PC-3 (cell line): Measurements from ENCODE around the gene SEMA4A. TPM values are rescaled to one million over a fixed set of nuclear protein-coding genes. Genes with fewer than 3 reads are reported as not detected.
A peak's percentile ranks its signal among the peaks of the same experiment; 100 is the strongest.

Experiments used
- ATAC-seq: fragments of 200-7000 bp; cut with Tn5 transposase; 2 replicates; pipeline ENCODE4 v1.9.1; 2020; ENCODE audit warnings: mild to moderate bottlenecking, moderate library complexity
- BruUV-seq: library from RNA; stranded (reverse); fragments of 400-500 nt; replicated peaks from 2 replicates; lab custom pipeline; 2021; lab: Mats Ljungman, UMichigan
- CTCF ChIA-PET: fragments of 300-600 bp; sonication (Branson Sonifier 250); formaldehyde crosslinking; loops from one replicate; lab custom pipeline; 2022; ENCODE audit warnings: antibody characterized with exemption; lab: Charles Lee
- POLR2A ChIA-PET: fragments of 300-600 bp; sonication (Branson Sonifier 250); formaldehyde crosslinking; loops from one replicate; lab custom pipeline; 2022; ENCODE audit warnings: antibody characterized with exemption; ENCODE audit not compliant: unreplicated experiment; lab: Charles Lee
- DNase-seq: peaks from one replicate; pipeline ENCODE4 v3.0.0-alpha.2; 2015
- H2AFZ ChIP-seq: fragments of 300-600 bp; sonication (generic); 2 replicates; pipeline ENCODE4 v1.6.0; 2016; ENCODE audit warnings: antibody characterized with exemption, low read length
- H3F3A ChIP-seq: fragments of 300-600 bp; sonication (generic); one replicate; pipeline ENCODE4 v1.6.0; 2017; ENCODE audit warnings: antibody characterized with exemption, low read length, control low read depth, mild to moderate bottlenecking; ENCODE audit not compliant: unreplicated experiment
- H3K27ac ChIP-seq: fragments of 300-600 bp; sonication (generic); 2 replicates; pipeline ENCODE4 v1.5.1; 2016; ENCODE audit warnings: mild to moderate bottlenecking, low read length
- H3K27me3 ChIP-seq: fragments of 300-600 bp; sonication (generic); 2 replicates; pipeline ENCODE4 v1.6.1; 2016; ENCODE audit warnings: low read length, mixed read lengths
- H3K36me3 ChIP-seq: fragments of 300-600 bp; sonication (generic); 2 replicates; pipeline ENCODE4 v1.6.1; 2016; ENCODE audit warnings: low read depth, mixed run types, low read length, mixed read lengths
- H3K4me1 ChIP-seq: fragments of 300-600 bp; sonication (generic); 2 replicates; pipeline ENCODE4 v1.5.1; 2016; ENCODE audit warnings: low read length; ENCODE audit not compliant: insufficient read depth
- H3K4me2 ChIP-seq: fragments of 300-600 bp; sonication (generic); 2 replicates; pipeline ENCODE4 v1.6.0; 2016; ENCODE audit warnings: low read length
- H3K4me3 ChIP-seq: fragments of 300-600 bp; sonication (generic); 2 replicates; pipeline ENCODE4 v1.5.1; 2016; ENCODE audit warnings: mild to moderate bottlenecking, low read length, mixed read lengths
- H3K79me2 ChIP-seq: fragments of 300-600 bp; sonication (generic); 2 replicates; pipeline ENCODE4 v1.6.1; 2017; ENCODE audit warnings: low read length, mixed read lengths
- H3K9ac ChIP-seq: fragments of 300-600 bp; sonication (generic); 2 replicates; pipeline ENCODE4 v1.6.0; 2016; ENCODE audit warnings: mild to moderate bottlenecking, low read length
- H3K9me2 ChIP-seq: fragments of 300-600 bp; sonication (generic); replicated peaks from 2 replicates; pipeline ENCODE4 v1.6.1; 2016; ENCODE audit warnings: mixed run types, low read length, mixed read lengths
- H3K9me3 ChIP-seq: fragments of 300-600 bp; sonication (generic); 2 replicates; pipeline ENCODE4 v1.6.1; 2016; ENCODE audit warnings: low read length, mixed read lengths
- H4K20me1 ChIP-seq: fragments of 300-600 bp; sonication (generic); 2 replicates; pipeline ENCODE4 v1.6.1; 2016; ENCODE audit warnings: low read length, mixed read lengths
- CTCF ChIP-seq: fragments of 300-600 bp; sonication (generic); conservative IDR thresholded peaks from 2 replicates; pipeline ENCODE4 v1.5.1; 2017; ENCODE audit warnings: antibody characterized with exemption, low read depth, mild to moderate bottlenecking, low read length
- EZH2 ChIP-seq: fragments of 300-600 bp; sonication (generic); IDR thresholded peaks from one replicate; pipeline ENCODE4 v1.6.1; 2017; ENCODE audit warnings: antibody characterized with exemption, mild to moderate bottlenecking, low read length; ENCODE audit not compliant: unreplicated experiment
- EZH2phosphoT487 ChIP-seq: fragments of 300-600 bp; sonication (generic); IDR thresholded peaks from 2 replicates; pipeline ENCODE4 v1.6.1; 2018; ENCODE audit warnings: mild to moderate bottlenecking, antibody characterized with exemption, low read length, borderline replicate concordance
- intact Hi-C: fragments of 100-400 bp; cut with micrococcal nuclease; formaldehyde crosslinking; loops from 2 replicates; pipeline ENCODE4 v1.9.0; 2023
- total RNA-seq: library from RNA; depleted of rRNA; stranded (reverse); fragments of >200 nt; gene quantifications from 2 replicates; pipeline ENCODE4 v1.2.3, GENCODE V29; 2014

Gene SEMA4A
- total RNA-seq, 1 experiment from 2014 or later, result 5.8 TPM

GRCh38 chr1:156104861-156105832, 48.2 kb upstream of the SEMA4A start:
- Histone ChIP-seq H3K4me3 (no peak overlapping the region), H3K9me2 (no peaks in the 10 kb centered on the region), H3K4me1 (peaks cover 71% of the 10 kb centered on the region), H3K4me2 (peak overlapping the region; percentile 67), H4K20me1 (no peaks in the 10 kb centered on the region), H3K9me3 (no peaks in the 10 kb centered on the region), H3F3A (no peaks in the 10 kb centered on the region), H3K27ac (peak overlapping the region; percentile 78), H2AFZ (no peak overlapping the region), H3K79me2 (no peaks in the 10 kb centered on the region), H3K9ac (peak overlapping the region; percentile 63), H3K36me3 (no peaks in the 10 kb centered on the region), H3K27me3 (no peaks in the 10 kb centered on the region)
- TF ChIP-seq EZH2 (no peak), EZH2phosphoT487 (no peak), CTCF (no peak)
- ChIA-PET CTCF (no interaction called here), POLR2A (no interaction called here)
- intact Hi-C loops, result no loop called here
- BruUV-seq, result no TSS peak
- DNase-seq (no peak), ATAC-seq (no peak)

GRCh38 chr1:156106624-156107488, 46.5 kb upstream of the SEMA4A start:
- Histone ChIP-seq H3K36me3 (no peaks in the 10 kb centered on the region), H3K79me2 (no peaks in the 10 kb centered on the region), H3K4me1 (peaks cover 56% of the 10 kb centered on the region), H3K27me3 (no peaks in the 10 kb centered on the region), H3K9me2 (no peaks in the 10 kb centered on the region), H3K4me2 (peak overlapping the region; percentile 62), H3K9me3 (no peaks in the 10 kb centered on the region), H3F3A (no peaks in the 10 kb centered on the region), H3K9ac (peak overlapping the region; percentile 43), H2AFZ (no peak overlapping the region), H3K27ac (peak overlapping the region; percentile 75), H3K4me3 (peak overlapping the region; percentile 25; the same call in 1 of the 2 replicates), H4K20me1 (no peaks in the 10 kb centered on the region)
- TF ChIP-seq EZH2 (no peak), EZH2phosphoT487 (no peak), CTCF (no peak)
- ATAC-seq, result peak; percentile 3
- BruUV-seq, result TSS peak; percentile 65
- peak; percentile 39 for DNase-seq
- intact Hi-C loops, result no loop called here
- ChIA-PET POLR2A (interaction anchor here (0.6 to 1.2 kb wide), 2 partner anchors 8 to 187 kb away, joined by 5 to 7 read pairs; partner anchors contain the start of gene LMNA), CTCF (interaction anchor here (0.6 to 1.1 kb wide), 2 partner anchors 20 to 23 kb away, joined by 3 read pairs; no protein-coding TSS in a partner anchor)
